Natural killer cell (primary cell): ENCODE measurements around the gene ZFHX2. TPM values are rescaled to one million over a fixed set of nuclear protein-coding genes. Genes with fewer than 3 reads are reported as not detected.

Source experiments
- ATAC-seq, 3 donors: fragments of 150-1000 bp in 2 of 3; fragments of 200-7000 bp in 1 of 3; cut with Tn5 transposase; 1 replicate in 1 of 3; 2 replicates in 2 of 3; pipeline ENCODE4 v1.10.0; 2021; ENCODE audit warnings: mild to moderate bottlenecking in 2 of 3, moderate library complexity in 2 of 3
- DNase-seq, 2 donors: peaks; one replicate each; pipeline versions ENCODE4 v3.0.0 to v3.0.0-alpha.2; 2013 to 2021; ENCODE audit warnings: mixed read lengths in 1 of 2
- H3K27ac ChIP-seq: one replicate; pipeline ENCODE4 v1.5.1; 2013; ENCODE audit warnings: mild to moderate bottlenecking, low read length
- H3K27me3 ChIP-seq: one replicate; pipeline ENCODE4 v1.6.1; 2013; ENCODE audit warnings: low read length; ENCODE audit not compliant: control insufficient read depth, insufficient read depth
- H3K36me3 ChIP-seq: one replicate; pipeline ENCODE4 v1.6.1; 2013; ENCODE audit warnings: low read length; ENCODE audit not compliant: control insufficient read depth, insufficient read depth
- H3K4me1 ChIP-seq: one replicate; pipeline ENCODE4 v1.6.1; 2013; ENCODE audit warnings: low read length; ENCODE audit not compliant: control insufficient read depth, insufficient read depth
- H3K4me3 ChIP-seq: one replicate; pipeline ENCODE4 v1.5.1; 2013; ENCODE audit warnings: low read length
- H3K9me3 ChIP-seq: one replicate; pipeline ENCODE4 v1.6.1; 2013; ENCODE audit warnings: low read length; ENCODE audit not compliant: control insufficient read depth, insufficient read depth
- H3K27ac Mint-ChIP-seq, 2 donors: one replicate each; pipeline ENCODE4 v1.8.0; 2022; ENCODE audit warnings: mild to moderate bottlenecking in 2 of 2, mixed read lengths in 2 of 2, moderate library complexity in 1 of 2
- H3K27me3 Mint-ChIP-seq, 2 donors: one replicate each; pipeline ENCODE4 v1.8.0; 2022; ENCODE audit warnings: low read depth in 2 of 2, mixed read lengths in 2 of 2
- H3K36me3 Mint-ChIP-seq: one replicate; pipeline ENCODE4 v1.8.0; 2022; ENCODE audit warnings: mixed read lengths
- H3K4me1 Mint-ChIP-seq, 2 donors: one replicate each; pipeline ENCODE4 v1.8.0; 2022; ENCODE audit warnings: mixed read lengths in 2 of 2
- H3K4me3 Mint-ChIP-seq: one replicate; pipeline ENCODE4 v1.8.0; 2022; ENCODE audit warnings: mild to moderate bottlenecking, moderate library complexity, mixed read lengths
- H3K9me3 Mint-ChIP-seq, 2 donors: one replicate each; pipeline ENCODE4 v1.8.0; 2022; ENCODE audit warnings: mixed read lengths in 2 of 2
- WGBS: methylation state at CpG from one replicate; pipeline ENCODE4 v1.1.7; 2013; ENCODE audit warnings: missing lambda C conversion rate; ENCODE audit not compliant: insufficient coverage; 5-methylcytosine and 5-hydroxymethylcytosine counted together
- intact Hi-C: fragments of 100-400 bp; cut with micrococcal nuclease; formaldehyde crosslinking; loops from one replicate; pipeline ENCODE4 v1.14.2; 2022
- total RNA-seq, 4 donors: library from RNA; stranded (reverse); fragments of 120-200 nt in 1 of 4; gene quantifications; one replicate each; pipeline versions ENCODE4 v1.2.3 to v1.2.4, GENCODE V29; 2013 to 2022
- TF ChIP-seq, protein P1 (sequence below): fragments of 200-600 bp; IDR thresholded peaks from one replicate; pipeline ENCODE4 v1.8.0; 2022; ENCODE audit warnings: antibody characterized with exemption

ZFHX2 gene
- total RNA-seq, 3 donors from 2014 or later (not counting 1 experiment from before 2014, with no cell fraction given), result 0.07 to 0.72 (median 0.45) TPM

DNA sequence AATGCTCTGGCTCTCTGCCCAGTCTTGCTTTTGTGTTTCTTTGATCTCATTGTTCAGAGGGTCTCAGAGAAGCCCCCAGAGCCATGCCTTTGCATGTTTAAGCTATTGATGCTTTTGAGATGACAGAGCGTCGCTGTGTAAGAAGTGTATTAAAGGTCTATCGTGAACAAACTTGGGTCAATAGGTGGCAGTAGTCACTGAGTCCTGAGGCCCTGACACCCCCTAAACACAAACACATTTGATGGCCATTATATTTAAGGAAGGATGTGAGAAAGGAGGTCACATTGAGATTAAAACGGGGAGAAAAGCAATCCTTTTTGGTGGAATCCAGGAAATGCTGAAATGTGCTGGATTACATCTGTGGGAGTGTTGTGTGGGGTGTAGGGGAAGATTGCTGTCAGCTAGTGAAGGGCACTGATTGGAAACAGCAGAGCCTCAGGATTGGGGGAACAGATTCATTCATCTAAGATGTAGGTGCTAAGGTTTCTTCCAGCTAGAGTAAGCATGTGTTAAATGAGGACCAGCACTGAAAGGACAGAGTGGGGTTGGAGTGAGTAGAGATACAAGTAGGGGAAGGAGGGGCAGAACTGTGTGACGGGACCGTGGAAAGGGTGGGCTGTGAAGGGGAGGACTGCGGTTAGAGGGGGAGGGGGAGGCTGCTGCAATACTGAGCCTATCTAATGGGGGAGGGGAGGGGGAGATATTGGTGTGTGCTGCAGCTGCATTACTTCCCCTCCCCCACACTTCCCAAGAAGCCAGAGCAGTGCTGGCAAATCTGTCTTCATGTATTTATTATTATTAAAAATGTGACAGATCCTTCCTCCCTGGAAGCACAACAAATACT lies 69.4 kb downstream of the ZFHX2 start:
- H3K4me3 ChIP-seq, result no peak overlapping the region
- TF ChIP-seq, protein P1, sequence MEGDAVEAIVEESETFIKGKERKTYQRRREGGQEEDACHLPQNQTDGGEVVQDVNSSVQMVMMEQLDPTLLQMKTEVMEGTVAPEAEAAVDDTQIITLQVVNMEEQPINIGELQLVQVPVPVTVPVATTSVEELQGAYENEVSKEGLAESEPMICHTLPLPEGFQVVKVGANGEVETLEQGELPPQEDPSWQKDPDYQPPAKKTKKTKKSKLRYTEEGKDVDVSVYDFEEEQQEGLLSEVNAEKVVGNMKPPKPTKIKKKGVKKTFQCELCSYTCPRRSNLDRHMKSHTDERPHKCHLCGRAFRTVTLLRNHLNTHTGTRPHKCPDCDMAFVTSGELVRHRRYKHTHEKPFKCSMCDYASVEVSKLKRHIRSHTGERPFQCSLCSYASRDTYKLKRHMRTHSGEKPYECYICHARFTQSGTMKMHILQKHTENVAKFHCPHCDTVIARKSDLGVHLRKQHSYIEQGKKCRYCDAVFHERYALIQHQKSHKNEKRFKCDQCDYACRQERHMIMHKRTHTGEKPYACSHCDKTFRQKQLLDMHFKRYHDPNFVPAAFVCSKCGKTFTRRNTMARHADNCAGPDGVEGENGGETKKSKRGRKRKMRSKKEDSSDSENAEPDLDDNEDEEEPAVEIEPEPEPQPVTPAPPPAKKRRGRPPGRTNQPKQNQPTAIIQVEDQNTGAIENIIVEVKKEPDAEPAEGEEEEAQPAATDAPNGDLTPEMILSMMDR, result no peak
- no peak for DNase-seq
- H3K27ac ChIP-seq, result no peak overlapping the region
- intact Hi-C loops, result no loop called here
- WGBS, result 77% methylated on average over 5 of the region's 7 CpGs
- peaks cover 35% of the 10 kb centered on the region for H3K36me3 ChIP-seq
- no peaks in the 10 kb centered on the region for H3K4me1 ChIP-seq
- Mint-ChIP-seq H3K4me1 (peaks cover 10 to 15% of the 10 kb centered on the region in 2 donors), H3K9me3 (no peaks in the 10 kb centered on the region), H3K36me3 (peaks cover 4% of the 10 kb centered on the region), H3K27me3 (no peaks in the 10 kb centered on the region), H3K4me3 (no peak overlapping the region), H3K27ac (no peak overlapping the region)
- H3K27me3 ChIP-seq, result no peaks in the 10 kb centered on the region
- no peak for ATAC-seq
- no peaks in the 10 kb centered on the region for H3K9me3 ChIP-seq

DNA sequence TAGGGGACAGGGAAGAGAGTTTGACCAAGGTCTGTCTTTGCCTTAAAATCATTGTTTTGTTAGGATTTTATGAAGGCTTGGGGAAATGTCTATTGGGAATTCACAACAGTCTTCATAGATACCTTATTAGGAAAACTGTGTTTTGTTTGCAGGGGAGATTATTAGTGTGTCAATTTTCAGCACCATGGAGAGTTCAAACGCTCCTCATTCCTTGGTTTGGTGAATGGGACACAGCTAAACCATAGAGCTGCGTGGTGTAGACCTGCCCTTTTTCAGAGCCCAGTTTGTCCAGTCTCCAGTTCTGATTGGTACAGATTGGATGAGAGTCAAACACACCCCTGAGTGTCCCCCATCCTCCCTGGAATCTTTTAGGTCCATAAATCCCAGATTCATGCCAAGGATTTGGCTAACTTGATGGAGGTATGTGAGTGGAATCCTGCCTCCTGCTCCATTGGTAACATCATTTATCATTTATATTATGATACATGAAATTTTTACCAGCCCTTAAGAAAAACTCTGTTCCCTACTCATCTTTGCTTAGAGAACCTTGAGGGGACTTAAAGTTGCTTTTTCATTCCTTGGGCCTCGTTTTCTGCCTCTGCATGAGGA lies 70.1 kb downstream of the ZFHX2 start:
- ATAC-seq (no peak), DNase-seq (no peak)
- H3K4me1 Mint-ChIP-seq, result peaks cover 5 to 14% of the 10 kb centered on the region in 2 donors
- WGBS, result 90% methylated on average over 3 of the region's 3 CpGs
- no peaks in the 10 kb centered on the region for H3K9me3 Mint-ChIP-seq
- H3K4me3 Mint-ChIP-seq, result no peak overlapping the region
- intact Hi-C loops, result no loop called here
- H3K27ac ChIP-seq, result no peak overlapping the region
- no peak overlapping the region for H3K4me3 ChIP-seq
- no peaks in the 10 kb centered on the region for H3K27me3 Mint-ChIP-seq
- H3K36me3 ChIP-seq, result peaks cover 37% of the 10 kb centered on the region
- H3K27ac Mint-ChIP-seq, result no peak overlapping the region
- H3K27me3 ChIP-seq, result no peaks in the 10 kb centered on the region
- TF ChIP-seq, protein P1, result no peak
- H3K36me3 Mint-ChIP-seq, result peaks cover 11% of the 10 kb centered on the region
- no peaks in the 10 kb centered on the region for H3K4me1 ChIP-seq
- H3K9me3 ChIP-seq, result no peaks in the 10 kb centered on the region

DNA sequence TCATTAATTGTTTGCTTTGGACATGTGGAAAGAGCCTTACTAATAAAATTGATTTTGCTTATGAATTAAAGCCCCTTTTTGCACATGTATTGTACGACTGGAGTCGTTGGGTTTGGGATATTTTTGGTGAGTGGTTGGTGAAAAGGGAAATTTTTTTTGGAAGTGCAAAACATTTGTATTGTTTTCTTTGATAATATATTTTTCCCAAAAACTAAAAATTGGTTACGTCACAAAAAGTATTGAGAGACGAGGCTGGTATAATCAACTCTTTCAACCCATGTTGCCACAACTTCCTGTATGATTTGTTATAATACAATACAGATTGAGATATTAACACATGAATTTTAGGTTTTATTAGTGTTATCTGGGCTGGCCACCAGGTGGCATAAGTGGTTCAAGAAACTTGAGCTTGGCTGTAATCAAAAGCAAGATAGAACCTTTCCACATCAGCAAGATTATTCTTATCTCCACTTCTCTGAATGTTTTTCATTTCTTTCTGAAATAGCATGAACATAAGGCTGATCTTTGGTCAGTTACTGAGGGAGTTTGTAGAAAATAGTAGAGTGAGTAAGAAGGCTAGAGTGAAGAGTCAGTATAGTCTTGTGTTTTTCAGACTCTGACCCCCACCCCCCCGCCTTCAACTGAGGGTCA lies 73.3 kb downstream of the ZFHX2 start:
- DNase-seq (peak; percentile 47 to 83), ATAC-seq (peak; percentile 74 to 96 (median 75))
- H3K36me3 Mint-ChIP-seq, result peaks cover 31% of the 10 kb centered on the region
- Histone ChIP-seq H3K27me3 (no peaks in the 10 kb centered on the region), H3K9me3 (no peaks in the 10 kb centered on the region), H3K4me1 (no peaks in the 10 kb centered on the region), H3K4me3 (no peak overlapping the region), H3K36me3 (peaks cover 58% of the 10 kb centered on the region), H3K27ac (no peak overlapping the region)
- no peak overlapping the region for H3K4me3 Mint-ChIP-seq
- TF ChIP-seq, protein P1, result peak; percentile 68
- 53% methylated on average over 2 of the region's 5 CpGs for WGBS
- H3K4me1 Mint-ChIP-seq, result peaks cover 0 to 7% of the 10 kb centered on the region in 2 donors
- no peaks in the 10 kb centered on the region for H3K9me3 Mint-ChIP-seq
- intact Hi-C loops, result loop anchor here (1.0 kb wide), 1 partner anchor 81 kb away; no protein-coding TSS in a partner anchor
- H3K27ac Mint-ChIP-seq, result peak overlapping the region; percentile 46 to 60
- H3K27me3 Mint-ChIP-seq, result no peaks in the 10 kb centered on the region
